AG04450 (cell line): Measurements from ENCODE around the gene TANC1. TPM values are rescaled to one million over a fixed set of nuclear protein-coding genes. Genes with fewer than 3 reads are reported as not detected.

Source experiments
- CTCF ChIA-PET: fragments of 300-600, 350-600 bp; formaldehyde crosslinking; extraction: SDS; loops from one replicate; lab custom pipeline; 2022; ENCODE audit warnings: antibody characterized with exemption, inconsistent platforms; lab: Charles Lee
- POLR2A ChIA-PET: fragments of 350-600 bp; formaldehyde crosslinking; extraction: SDS; loops from one replicate; lab custom pipeline; 2021; ENCODE audit warnings: antibody characterized with exemption, inconsistent platforms; lab: Yijun Ruan, JAX
- DNase-seq: peaks from one replicate; pipeline ENCODE4 v3.0.0-alpha.2; 2011; ENCODE audit warnings: low read depth, low spot score
- H3K27ac ChIP-seq: one replicate; pipeline ENCODE4 v1.5.1; 2012; ENCODE audit warnings: low read depth, low read length, control low read depth
- H3K27me3 ChIP-seq: one replicate; pipeline ENCODE4 v1.6.0; 2012; ENCODE audit warnings: low read length; ENCODE audit not compliant: control insufficient read depth, insufficient read depth
- H3K4me3 ChIP-seq: 2 replicates; pipeline ENCODE4 v1.5.1; 2011; ENCODE audit warnings: mild to moderate bottlenecking, low read depth, low read length, control low read depth
- H3K9me3 ChIP-seq: 2 replicates; pipeline ENCODE4 v1.5.1; 2012; ENCODE audit warnings: low read length; ENCODE audit not compliant: control insufficient read depth, insufficient read depth
- polyA plus RNA-seq: library from polyadenylated mRNA; depleted of rRNA; stranded (reverse); fragments of >200 nt; gene quantifications from 2 replicates; pipeline ENCODE4 v1.2.3, GENCODE V29; 2011
- TF ChIP-seq, protein P1 (sequence below): IDR thresholded peaks from 2 replicates; pipeline ENCODE4 v1.5.1; 2011; ENCODE audit warnings: low read depth, low read length, control low read depth, inconsistent platforms

The TANC1 gene
- polyA plus RNA-seq, 1 experiment = 28.0 TPM

DNA sequence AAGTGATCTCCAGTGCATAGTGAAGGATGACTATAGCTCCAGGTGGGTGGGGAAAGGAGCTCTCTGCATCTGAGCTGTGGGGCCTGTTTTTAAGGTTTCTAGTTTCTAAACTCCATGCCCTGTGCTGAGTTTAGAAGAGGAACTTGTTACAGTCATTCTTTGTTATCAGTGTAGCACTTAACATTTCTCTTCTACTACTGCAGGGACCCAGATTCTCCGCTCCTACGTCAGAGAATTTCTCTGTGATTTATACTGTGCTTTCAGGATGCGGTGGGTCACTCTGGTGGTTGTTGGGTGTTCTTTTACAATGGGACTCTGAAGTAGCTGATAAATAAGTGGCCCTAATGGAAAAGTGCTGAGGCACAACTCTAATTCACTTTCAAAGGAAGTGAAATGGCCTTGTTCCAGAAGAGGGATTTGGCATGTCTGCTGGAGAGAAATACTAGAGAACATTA lies 196.0 kb downstream of the TANC1 start:
- Histone ChIP-seq H3K9me3 (no peaks in the 10 kb centered on the region), H3K27me3 (no peaks in the 10 kb centered on the region), H3K4me3 (no peak overlapping the region), H3K27ac (no peak overlapping the region)
- ChIA-PET POLR2A (interaction anchor here (0.6 kb wide), 1 partner anchor 29 kb away, joined by 4 read pairs; no protein-coding TSS in a partner anchor), CTCF (no interaction called here)
- DNase-seq = no peak
- TF ChIP-seq, protein P1, sequence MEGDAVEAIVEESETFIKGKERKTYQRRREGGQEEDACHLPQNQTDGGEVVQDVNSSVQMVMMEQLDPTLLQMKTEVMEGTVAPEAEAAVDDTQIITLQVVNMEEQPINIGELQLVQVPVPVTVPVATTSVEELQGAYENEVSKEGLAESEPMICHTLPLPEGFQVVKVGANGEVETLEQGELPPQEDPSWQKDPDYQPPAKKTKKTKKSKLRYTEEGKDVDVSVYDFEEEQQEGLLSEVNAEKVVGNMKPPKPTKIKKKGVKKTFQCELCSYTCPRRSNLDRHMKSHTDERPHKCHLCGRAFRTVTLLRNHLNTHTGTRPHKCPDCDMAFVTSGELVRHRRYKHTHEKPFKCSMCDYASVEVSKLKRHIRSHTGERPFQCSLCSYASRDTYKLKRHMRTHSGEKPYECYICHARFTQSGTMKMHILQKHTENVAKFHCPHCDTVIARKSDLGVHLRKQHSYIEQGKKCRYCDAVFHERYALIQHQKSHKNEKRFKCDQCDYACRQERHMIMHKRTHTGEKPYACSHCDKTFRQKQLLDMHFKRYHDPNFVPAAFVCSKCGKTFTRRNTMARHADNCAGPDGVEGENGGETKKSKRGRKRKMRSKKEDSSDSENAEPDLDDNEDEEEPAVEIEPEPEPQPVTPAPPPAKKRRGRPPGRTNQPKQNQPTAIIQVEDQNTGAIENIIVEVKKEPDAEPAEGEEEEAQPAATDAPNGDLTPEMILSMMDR = no peak

DNA sequence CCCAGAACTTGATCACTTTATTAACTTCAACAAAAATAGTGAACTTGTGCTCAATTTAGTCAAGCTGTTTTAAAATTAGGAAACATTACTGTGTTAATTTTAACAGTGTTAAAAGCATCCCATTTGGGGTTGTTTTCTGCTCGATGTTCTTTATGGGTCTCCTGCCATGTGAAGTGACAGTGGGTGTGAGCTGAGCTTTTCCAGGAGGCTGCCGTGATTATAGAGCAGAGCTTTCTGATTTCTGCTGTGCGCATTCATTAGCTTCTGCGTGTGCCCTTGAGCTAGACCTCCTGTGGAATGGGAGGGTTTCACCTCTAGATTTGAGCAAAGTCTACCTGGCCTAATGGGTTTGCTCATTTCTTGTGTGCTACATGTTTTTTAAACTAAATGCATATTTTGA lies 196.6 kb downstream of the TANC1 start:
- H3K9me3 ChIP-seq = no peaks in the 10 kb centered on the region
- H3K4me3 ChIP-seq = no peak overlapping the region
- H3K27ac ChIP-seq = no peak overlapping the region
- no peaks in the 10 kb centered on the region for H3K27me3 ChIP-seq
- TF ChIP-seq, protein P1 = no peak
- DNase-seq = no peak
- POLR2A ChIA-PET = interaction anchor here (0.6 kb wide), 1 partner anchor 29 kb away, joined by 4 read pairs; no protein-coding TSS in a partner anchor
- CTCF ChIA-PET = no interaction called here

DNA sequence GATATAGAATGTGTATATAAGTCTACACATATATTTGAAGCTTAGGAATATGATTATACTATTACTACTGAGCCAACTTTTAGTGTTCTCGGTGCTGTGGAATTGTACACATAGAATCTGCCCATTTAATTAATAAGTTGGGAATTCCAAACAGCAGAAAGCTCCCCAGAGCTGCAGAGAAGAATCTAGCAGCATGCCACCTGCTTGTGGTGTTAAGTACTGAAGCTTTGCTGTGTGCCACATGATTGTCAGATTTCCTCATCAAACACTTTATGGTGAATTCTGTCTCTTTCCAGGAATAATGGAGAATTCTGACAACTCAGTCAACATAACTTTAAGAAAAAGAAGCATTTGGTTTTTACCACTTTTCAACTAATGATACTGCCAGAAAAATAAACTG lies 200.3 kb downstream of the TANC1 start:
- POLR2A ChIA-PET = interaction anchor here (0.7 kb wide), 1 partner anchor 71 kb away, joined by 5 read pairs; no protein-coding TSS in a partner anchor
- Histone ChIP-seq H3K27me3 (no peaks in the 10 kb centered on the region), H3K27ac (no peak overlapping the region), H3K9me3 (no peaks in the 10 kb centered on the region), H3K4me3 (no peak overlapping the region)
- TF ChIP-seq, protein P1 = peak; percentile 48
- CTCF ChIA-PET = interaction anchor here (0.9 to 3.0 kb wide), 5 partner anchors 11 to 267 kb away, joined by 3 to 9 read pairs (median 3); no protein-coding TSS in a partner anchor
- no peak for DNase-seq

- no peak overlapping the region for H3K4me3 ChIP-seq
- no peak for DNase-seq
- H3K27me3 ChIP-seq = no peaks in the 10 kb centered on the region
- ChIA-PET POLR2A (no interaction called here), CTCF (interaction anchor here (0.6 to 3.0 kb wide), 6 partner anchors 12 to 337 kb away, joined by 3 to 9 read pairs (median 3); no protein-coding TSS in a partner anchor)
- no peak overlapping the region for H3K27ac ChIP-seq
- TF ChIP-seq, protein P1 = no peak
- no peaks in the 10 kb centered on the region for H3K9me3 ChIP-seq
Observed at GRCh38 chr2:159169187-159169586, 200.7 kb downstream of the TANC1 start.

GRCh38 chr2:159172403-159172802 lies 204.0 kb downstream of the TANC1 start:
- H3K9me3 ChIP-seq = no peaks in the 10 kb centered on the region
- H3K27me3 ChIP-seq = no peaks in the 10 kb centered on the region
- CTCF ChIA-PET = interaction anchor here (0.9 to 1.8 kb wide), 2 partner anchors 9 to 54 kb away, joined by 3 to 4 read pairs; no protein-coding TSS in a partner anchor
- POLR2A ChIA-PET = interaction anchor here (0.7 kb wide), 1 partner anchor 103 kb away, joined by 4 read pairs; no protein-coding TSS in a partner anchor
- H3K27ac ChIP-seq = no peak overlapping the region
- no peak overlapping the region for H3K4me3 ChIP-seq
- TF ChIP-seq, protein P1 = no peak
- DNase-seq = no peak
